Measurements from ENCODE around the gene OR51I1.
A peak's percentile ranks its signal among the peaks of the same experiment; 100 is the strongest.

Gene OR51I1, protein sequence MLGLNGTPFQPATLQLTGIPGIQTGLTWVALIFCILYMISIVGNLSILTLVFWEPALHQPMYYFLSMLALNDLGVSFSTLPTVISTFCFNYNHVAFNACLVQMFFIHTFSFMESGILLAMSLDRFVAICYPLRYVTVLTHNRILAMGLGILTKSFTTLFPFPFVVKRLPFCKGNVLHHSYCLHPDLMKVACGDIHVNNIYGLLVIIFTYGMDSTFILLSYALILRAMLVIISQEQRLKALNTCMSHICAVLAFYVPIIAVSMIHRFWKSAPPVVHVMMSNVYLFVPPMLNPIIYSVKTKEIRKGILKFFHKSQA

DNA sequence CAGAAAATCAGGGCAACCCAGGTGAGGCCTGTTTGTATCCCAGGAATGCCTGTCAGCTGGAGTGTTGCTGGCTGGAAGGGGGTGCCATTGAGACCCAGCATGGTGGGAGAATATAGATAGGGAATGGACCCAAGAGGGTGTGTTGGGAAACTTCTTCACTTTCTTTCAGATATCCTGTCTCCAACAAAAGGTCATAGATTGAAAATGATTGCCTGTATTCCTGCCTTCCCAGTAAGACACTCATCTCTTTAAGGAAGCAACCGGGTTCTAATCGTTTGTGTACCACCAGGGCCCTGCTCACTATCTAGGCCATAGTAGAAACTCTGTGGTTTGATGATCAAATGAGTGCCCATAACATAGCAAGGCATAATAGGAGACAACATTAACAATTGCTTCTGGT, at the start of gene OR51I1:
Gene OR51I1 (minus strand): TSS at position 101 of the 400 bp plus-strand sequence. CDS start 0 bp downstream, at position 101.
- DNase-seq, result no peak

DNA sequence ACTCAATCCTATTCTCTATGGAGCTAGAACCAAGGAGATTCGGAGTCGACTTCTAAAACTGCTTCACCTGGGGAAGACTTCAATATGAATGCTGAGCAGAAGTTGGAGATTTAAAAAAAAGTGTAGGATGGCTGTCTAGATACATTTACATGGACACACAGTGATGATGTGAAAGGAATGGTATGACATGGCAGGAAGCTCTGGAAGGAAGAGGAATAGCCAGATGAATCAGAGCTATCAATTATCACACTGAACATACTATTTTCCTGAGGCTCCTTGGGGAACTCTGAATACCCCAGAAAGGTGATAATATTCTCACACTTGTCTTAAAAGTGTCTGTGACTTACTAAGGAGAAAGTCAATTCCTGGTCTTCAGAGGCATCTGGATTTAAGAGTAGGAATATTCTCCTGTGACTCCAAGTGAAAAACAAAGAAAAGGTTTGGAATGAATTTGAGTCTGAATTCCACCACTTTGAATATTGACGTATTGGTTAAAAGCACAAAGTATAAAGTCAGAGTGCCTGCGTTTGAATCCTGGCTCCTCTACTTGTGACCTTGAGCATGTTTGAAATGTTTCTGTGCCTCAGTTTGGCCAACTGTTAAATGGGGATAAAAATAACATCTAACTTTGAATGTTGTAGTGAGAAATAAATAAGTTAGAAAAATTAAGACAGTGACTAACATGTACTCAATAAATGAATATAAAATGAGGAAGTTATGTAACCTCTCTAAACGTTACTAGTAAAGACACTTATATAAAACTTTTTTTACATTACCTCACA, 48.5 kb upstream of the OR51I1 start:
- peak; percentile 18 for DNase-seq

DNA sequence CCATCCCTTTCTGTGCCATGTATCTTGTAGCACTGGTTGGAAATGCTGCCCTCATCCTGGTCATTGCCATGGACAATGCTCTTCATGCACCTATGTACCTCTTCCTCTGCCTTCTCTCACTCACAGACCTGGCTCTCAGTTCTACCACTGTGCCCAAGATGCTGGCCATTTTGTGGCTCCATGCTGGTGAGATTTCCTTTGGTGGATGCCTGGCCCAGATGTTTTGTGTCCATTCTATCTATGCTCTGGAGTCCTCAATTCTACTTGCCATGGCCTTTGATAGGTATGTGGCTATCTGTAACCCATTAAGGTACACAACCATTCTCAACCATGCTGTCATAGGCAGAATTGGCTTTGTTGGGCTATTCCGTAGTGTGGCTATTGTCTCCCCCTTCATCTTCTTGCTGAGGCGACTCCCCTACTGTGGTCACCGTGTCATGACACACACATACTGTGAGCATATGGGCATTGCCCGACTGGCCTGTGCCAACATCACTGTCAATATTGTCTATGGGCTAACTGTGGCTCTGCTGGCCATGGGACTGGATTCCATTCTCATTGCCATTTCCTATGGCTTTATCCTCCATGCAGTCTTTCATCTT, 47.6 kb upstream of the OR51I1 start:
- DNase-seq, result no peak

DNA sequence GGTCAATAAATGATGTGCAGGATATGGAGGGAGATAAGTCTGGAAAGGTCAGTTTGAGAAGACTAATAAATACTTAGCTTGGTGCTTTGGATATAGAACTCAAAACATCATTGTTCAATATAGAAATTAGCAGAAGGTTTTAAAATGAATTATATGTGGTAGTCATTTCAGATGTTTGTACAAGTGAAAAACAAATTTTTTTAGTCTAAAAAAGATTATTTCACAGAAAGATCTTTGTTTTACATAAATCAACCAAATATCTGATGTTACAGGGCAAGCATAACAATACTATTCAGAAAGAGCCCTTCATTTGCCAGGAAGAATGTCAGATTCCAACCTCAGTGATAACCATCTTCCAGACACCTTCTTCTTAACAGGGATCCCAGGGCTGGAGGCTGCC, 47.1 kb upstream of the OR51I1 start, which contains the start of gene OR52D1:
Gene OR52D1 (plus strand): TSS at position 301 of the 400 bp plus-strand sequence. CDS start 22 bp downstream, at position 323.
- DNase-seq, result no peak

DNA sequence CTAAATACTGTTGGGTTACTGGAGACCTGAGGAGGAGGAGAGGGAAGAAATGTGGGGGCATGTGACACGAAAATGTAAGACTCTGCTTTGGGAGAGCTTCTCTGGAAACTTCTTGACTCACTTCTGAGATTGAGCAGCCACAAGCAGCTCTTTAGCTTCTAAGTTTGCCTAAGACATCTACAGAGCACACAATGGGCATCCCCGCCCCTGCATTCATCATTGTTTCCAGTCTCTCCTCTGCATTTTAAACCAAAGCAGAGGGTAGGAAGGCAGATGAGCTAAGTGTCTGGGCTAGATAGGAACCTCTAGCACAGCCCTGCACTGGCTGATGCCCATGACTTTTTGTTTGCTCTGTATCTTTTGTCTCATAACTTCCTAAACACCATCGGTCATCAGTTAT, 45.1 kb upstream of the OR51I1 start:
- DNase-seq, result peak; percentile 22

DNA sequence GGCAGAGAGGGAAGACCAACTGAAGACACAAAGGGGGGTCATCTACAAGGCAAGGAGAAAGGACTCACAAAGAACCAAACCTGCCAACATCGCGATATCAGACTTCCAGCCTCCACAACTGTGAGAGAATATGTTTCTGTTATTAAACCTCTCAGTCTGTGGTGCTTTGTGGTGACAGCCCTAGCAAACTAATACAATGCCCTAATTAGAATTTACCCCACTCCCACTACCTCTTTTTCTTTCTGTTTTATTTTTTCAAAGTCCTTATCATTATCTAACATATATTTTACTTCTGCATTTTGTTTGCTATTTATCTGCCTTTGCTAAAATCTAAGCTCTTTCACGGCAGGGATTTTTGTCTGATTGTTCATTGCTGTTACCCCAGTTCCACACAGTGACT, 44.7 kb upstream of the OR51I1 start:
- no peak for DNase-seq

DNA sequence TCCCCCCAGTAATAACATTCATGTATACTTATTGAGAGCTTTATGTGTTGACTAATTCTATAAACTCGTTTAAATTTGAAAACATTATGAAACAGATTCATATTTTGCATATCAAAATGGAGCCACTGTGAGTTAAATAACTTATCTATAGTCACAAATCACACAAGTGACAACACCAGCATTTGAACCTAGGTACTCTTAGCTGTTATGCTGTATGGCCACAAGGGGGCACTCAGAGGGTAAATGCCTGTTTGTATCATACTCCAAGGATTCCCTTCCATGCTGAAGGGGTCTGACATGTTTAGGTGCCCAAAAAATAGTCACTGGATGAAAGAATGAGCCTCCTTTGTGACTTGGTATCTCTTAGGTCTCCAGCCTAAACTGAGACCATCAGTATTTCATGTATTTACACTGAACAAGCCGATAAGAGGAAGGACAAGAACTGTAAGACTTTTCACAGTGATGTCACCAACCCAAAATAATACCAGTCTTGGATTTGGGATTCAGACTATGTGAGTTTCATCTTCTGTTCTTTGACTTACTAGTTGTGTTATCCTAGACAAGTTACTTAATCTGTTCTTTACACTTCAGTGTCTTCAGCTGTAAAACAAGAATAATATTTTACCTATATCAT, 35.0 kb upstream of the OR51I1 start:
- DNase-seq, result peak; percentile 3

DNA sequence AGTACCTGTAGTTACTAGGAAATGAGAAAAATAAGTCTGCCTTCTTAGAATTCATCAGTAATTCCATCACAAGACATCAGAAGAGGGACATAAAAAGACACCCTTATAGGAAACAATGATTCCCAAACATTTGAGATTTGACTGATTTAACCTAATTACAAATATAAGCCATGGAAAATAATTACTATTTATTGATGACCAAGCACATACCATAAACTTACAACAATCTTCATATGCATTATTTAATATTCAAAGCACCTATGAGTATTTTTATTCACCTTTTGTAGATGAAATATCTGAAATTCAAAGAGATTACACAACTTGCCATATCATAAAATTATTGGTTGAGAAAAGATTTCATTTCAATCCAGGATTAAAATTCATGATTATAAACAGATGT, 32.6 kb upstream of the OR51I1 start:
- no peak for DNase-seq

DNA sequence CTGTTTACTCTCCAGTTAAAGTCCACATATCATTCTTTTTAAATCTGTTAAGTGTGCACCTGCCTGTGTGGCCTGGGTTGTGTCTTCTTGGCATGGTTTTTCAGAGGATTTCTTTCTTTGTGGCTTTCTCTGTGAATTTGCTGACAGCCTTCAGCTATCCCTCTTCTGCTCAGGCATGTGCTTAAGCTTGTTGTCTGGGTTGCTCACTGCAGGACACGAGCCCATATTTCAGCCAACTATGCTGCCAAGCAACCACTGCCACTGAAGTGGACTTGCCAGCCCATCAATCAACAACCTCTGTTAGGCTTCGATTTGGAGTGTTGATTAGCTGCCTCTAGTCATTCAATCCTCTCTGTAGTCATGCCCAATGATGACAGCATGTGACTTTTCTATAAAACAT, 26.2 kb upstream of the OR51I1 start:
- no peak for DNase-seq

DNA sequence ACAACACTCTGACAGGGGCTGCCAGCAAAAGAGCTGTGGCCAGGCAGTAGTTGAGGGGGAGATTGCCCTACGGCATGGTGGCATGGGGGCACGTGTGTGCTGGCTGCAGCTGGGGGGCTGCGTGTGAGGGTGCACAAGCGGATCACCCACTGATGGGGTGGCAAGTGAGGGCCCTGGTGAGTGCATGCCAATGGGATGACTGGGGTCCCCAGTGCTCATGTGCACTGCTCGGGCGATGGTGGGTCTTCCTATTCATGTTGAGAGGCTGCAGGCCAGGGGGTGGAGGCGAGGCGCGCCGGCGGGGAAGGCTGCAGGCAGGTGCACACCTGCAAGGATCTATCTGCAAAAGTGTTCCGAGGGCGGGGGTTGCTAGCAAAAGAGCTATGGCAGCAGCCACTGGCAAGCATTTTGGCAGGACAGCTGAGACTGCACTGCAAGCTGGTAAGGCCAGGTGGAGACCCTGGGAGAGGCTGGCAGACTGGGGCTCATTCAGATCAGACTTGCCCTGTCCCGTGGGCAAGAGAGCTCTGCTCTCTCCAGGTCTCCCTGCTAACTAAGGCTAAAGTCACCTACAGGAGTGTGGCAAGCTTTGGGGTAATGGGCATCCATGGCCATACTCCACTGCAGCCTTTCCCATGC, 19.8 kb upstream of the OR51I1 start:
- DNase-seq, result no peak

DNA sequence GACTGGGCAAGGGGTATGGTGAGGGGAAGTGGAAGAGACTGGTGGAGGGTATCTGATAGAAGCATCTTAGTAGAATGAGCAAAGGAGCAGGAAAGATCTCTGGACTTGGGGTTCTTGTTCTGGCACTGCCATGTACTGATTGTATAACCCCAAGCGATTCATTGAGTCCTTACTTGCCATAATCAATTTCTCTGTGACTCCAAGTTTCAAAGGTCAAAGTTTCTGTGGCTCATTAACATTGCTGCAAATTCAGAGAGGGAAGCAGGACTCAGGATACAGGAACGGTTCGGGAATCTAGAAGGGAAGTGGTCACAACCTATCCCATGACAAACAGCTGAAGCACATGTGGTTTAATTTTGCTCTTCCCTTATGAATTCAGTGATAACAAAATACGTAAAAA, 8.1 kb upstream of the OR51I1 start:
- DNase-seq, result no peak

DNA sequence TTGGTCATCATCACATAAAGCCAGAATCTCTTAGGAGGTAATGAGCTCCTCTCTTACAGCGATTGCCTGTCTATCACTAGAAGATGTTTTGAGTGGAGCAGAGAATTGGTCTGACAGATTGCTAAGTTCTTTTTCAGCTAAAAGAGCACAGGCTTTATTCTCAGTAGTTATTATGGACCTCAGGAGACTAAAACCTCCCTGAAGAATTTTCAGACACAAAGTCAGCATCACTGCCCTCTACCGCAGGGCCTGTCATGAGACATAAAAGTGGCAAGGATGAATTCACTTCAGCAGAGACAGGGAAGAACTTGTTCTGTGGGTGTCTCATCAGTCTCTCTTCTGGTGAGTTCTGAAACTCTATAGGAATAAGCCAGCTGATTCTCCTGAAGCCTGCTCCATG, 7.7 kb upstream of the OR51I1 start, which contains the start of gene OR51I2:
Gene OR51I2 (plus strand): TSS at position 301 of the 400 bp plus-strand sequence. CDS start 4,166 bp downstream, outside the sequence.
- no peak for DNase-seq

DNA sequence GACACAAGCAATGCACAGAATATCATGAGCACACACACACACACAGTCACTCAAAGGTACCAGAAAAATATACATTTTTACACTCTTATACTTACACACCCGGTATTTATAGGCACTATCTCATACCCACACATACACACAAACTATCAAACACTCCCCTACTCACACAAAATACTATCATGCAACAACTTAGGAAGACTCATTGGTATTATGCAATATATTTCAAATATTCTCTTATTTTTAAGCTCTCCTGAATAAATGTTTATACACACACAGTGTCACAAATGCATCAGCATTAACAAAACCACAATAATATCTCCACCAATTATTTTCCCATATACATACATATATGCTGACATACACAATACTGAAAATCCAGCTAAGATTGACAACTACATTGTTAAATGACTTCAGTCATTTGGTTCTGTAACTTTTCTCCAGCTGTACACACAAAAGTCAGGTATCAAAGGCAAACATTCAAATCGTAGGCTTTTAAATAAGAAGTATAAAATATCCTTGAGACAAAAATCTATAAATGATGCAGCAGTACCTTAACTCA, 2.6 kb upstream of the OR51I1 start:
- no peak for DNase-seq

DNA sequence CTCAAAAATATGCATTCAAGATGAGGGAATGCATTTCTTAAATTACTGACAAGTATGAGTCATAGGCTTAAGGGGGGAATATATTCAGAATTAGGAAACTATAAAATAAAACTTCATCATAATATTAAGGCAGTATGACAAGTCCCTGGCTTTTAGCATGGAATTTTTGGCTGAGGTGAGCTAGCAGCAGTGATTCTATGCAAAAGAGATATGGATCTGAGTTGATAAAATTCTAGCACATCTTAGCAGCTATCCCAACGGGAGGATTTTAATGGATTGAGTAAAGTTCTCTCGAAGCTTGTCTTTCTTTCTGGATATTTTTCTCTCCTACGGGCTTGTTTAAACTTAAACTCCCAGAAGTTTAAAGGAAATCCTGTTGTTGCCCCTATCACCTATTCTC, 18.2 kb downstream of the OR51I1 start:
- no peak for DNase-seq

DNA sequence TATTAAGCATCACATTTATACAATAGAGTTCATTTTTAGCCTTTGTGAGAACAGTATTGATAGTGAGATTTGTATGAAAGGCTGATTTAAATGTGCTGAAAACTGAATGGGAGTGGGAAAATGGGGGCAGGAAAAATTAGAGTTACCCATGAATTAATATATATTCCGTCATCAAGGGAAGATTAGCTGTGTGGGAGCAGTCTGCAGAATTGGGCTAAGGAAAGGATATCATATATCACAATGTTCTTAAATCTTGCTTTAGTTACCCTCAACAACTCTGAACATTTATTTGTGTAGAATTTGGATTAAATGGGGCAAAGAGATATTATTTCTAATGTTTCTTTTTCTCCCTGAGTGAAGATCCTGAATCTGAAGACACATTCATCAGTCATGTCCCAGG, 19.5 kb downstream of the OR51I1 start, which contains the start of gene OR51Q1:
Gene OR51Q1 (plus strand): TSS at position 301 of the 400 bp plus-strand sequence. CDS start 90 bp downstream, at position 391.
- no peak for DNase-seq

DNA sequence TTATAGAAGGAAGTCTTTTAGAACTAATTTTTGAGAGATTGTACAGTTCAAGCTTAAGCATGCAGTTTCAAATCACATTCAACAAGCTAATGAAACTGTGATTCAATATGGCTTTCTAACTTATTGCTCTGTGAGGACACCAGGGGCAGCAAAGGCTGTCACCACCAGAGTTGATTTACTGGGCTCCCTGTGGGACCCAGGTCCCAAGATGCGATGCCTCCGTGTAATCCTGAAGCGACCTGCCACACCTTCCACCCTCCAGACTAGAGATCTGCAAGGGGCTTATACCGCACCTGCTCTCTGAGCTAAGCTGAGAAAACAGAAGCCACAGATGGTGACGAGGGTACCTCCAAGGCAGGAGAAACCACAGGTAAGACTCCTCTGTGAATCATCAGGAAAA, 20.3 kb downstream of the OR51I1 start:
- no peak for DNase-seq

DNA sequence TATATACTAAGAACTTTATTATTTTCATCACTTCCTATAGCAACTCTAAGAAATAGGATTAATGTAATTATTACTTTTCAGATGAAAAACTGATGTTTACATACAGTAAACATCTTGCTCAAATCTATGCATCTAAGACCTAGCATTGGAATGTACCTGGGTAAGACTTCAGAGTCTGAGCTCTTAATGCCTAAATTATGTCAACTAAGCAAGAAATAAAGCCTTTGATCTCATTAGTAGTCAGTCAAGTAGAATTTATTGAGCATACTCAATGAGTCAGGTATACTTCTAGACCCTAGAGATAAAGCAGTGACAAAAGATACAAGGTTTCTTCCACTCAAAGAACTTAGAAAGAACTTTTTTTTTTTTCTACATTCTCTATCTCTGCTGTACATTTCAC, 36.1 kb downstream of the OR51I1 start:
- DNase-seq, result no peak

DNA sequence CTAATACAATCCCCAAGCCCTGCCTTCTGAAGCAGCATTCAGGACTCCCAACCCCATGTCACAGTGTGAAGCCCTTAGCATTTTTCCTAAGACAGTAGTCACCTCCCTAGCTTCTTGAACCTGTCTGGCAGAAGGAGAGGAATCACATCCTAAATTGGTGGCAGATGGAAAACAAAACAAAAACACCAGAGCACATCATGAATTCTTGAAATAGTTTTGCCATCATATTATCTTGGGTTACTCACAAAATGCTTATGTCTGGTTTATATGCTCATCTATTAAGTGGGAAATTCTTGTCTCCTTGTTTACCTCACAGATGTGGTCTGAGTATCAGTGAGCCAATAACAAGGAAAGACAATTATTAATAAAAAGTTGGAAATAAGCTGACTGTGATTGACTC, 42.4 kb downstream of the OR51I1 start:
- DNase-seq, result no peak

DNA sequence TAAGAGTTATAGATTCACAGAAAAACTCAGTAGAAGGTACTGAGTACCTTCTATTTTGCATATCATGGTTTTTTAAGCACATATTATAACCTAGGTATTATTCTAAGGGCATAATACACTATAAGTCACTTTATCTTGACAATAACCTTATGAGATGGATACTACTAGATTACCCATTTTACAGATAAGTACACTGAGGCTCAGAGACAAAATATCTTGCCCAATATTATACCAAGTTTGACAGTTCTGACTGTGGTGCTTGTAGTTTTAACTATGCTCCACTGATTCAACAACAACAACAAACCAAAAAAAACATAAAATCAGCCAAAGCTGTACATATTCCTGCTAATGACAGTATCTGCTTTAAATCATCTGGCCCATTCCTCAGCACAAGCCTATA, 47.2 kb downstream of the OR51I1 start:
- DNase-seq, result no peak

All from NCI-H226 (cell line).